Transverse colon (tissue), 3 donors: ENCODE results near the gene XCL1.
"Not testable (repeated sequence)": the region's sequence is repeated elsewhere in the genome, so short reads cannot be mapped to it uniquely, and the experiment has no call there.

Source experiments
- EP300 ChIP-seq: sonication (generic); formaldehyde crosslinking; IDR thresholded peaks from one replicate; pipeline ENCODE4 v1.6.1; 2017; ENCODE audit warnings: antibody characterized with exemption, low read depth
- POLR2A ChIP-seq: fragments of 450-650 bp; IDR thresholded peaks from one replicate; pipeline ENCODE4 v1.6.1; 2016; ENCODE audit warnings: antibody characterized with exemption, mild to moderate bottlenecking, moderate library complexity
- TF ChIP-seq, protein P1 (sequence below), 5 experiments: fragments of 200-600 bp in 3 of 5; fragments of 450-650 bp in 2 of 5; sonication (generic) in 3 of 5; IDR thresholded peaks; 1 replicate in 2 of 5; 2 replicates in 3 of 5; pipeline ENCODE4 v1.5.1; 2016 to 2017; ENCODE audit warnings: antibody characterized with exemption in 5 of 5, inconsistent platforms in 3 of 5, mild to moderate bottlenecking in 2 of 5, moderate library complexity in 1 of 5

DNA sequence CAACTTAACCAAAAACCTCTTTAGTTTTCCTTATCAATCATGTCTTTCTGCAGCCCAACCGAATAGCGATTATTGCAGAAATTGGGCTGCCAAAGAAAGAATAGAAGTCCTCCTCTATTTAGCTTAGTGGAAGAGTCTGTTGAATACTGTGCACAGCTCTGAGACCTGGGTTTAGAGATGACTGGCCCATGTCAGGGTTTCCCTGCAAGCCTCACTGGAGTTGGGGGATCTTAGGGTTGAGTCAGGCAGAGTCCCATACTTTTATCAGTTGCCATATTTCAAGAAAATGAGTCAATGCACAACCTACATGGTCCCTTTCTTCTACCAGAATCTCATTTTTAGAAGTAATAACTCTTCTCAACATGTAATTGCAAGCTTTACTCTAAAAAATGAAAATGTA is 3.9 kb downstream of the XCL1 start:
- TF ChIP-seq, protein P1, sequence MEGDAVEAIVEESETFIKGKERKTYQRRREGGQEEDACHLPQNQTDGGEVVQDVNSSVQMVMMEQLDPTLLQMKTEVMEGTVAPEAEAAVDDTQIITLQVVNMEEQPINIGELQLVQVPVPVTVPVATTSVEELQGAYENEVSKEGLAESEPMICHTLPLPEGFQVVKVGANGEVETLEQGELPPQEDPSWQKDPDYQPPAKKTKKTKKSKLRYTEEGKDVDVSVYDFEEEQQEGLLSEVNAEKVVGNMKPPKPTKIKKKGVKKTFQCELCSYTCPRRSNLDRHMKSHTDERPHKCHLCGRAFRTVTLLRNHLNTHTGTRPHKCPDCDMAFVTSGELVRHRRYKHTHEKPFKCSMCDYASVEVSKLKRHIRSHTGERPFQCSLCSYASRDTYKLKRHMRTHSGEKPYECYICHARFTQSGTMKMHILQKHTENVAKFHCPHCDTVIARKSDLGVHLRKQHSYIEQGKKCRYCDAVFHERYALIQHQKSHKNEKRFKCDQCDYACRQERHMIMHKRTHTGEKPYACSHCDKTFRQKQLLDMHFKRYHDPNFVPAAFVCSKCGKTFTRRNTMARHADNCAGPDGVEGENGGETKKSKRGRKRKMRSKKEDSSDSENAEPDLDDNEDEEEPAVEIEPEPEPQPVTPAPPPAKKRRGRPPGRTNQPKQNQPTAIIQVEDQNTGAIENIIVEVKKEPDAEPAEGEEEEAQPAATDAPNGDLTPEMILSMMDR (IDR thresholded peaks at IDR 0.05): not testable (repeated sequence)
- not testable (repeated sequence) for TF ChIP-seq POLR2A, EP300
